Parathyroid adenoma (tissue), 2 donors: Measurements from ENCODE around the gene CNTN1.

Experiments used
- H2AFZ ChIP-seq: fragments of 300-600 bp; sonication (generic); one replicate; pipeline ENCODE4 v1.7.0; 2017; ENCODE audit warnings: antibody characterized with exemption, mild to moderate bottlenecking
- H3K27ac ChIP-seq: fragments of 300-600 bp; sonication (generic); one replicate; pipeline ENCODE4 v1.7.0; 2017
- H3K27me3 ChIP-seq: fragments of 300-600 bp; sonication (generic); one replicate; pipeline ENCODE4 v1.7.0; 2017; ENCODE audit warnings: low read length; ENCODE audit not compliant: control insufficient read depth, insufficient read depth
- H3K36me3 ChIP-seq: fragments of 300-600 bp; sonication (generic); one replicate; pipeline ENCODE4 v1.7.0; 2017; ENCODE audit warnings: low read length; ENCODE audit not compliant: control insufficient read depth, insufficient read depth
- H3K4me1 ChIP-seq: fragments of 300-600 bp; sonication (generic); one replicate; pipeline ENCODE4 v1.7.0; 2017; ENCODE audit warnings: control low read depth
- H3K4me2 ChIP-seq: fragments of 300-600 bp; sonication (generic); one replicate; pipeline ENCODE4 v1.7.0; 2017; ENCODE audit warnings: low read length
- H3K4me3 ChIP-seq: fragments of 300-600 bp; sonication (generic); one replicate; pipeline ENCODE4 v1.7.0; 2017; ENCODE audit warnings: low read depth, low read length
- H3K79me2 ChIP-seq: fragments of 300-600 bp; sonication (generic); one replicate; pipeline ENCODE4 v1.7.0; 2017; ENCODE audit warnings: control low read depth
- H3K9ac ChIP-seq: fragments of 300-600 bp; sonication (generic); one replicate; pipeline ENCODE4 v1.7.0; 2017; ENCODE audit warnings: mild to moderate bottlenecking
- H3K9me3 ChIP-seq: fragments of 300-600 bp; sonication (generic); one replicate; pipeline ENCODE4 v1.7.0; 2017; ENCODE audit warnings: low read length; ENCODE audit not compliant: control insufficient read depth
- TF ChIP-seq, protein P1 (sequence below): fragments of 300-600 bp; sonication (generic); IDR thresholded peaks from one replicate; pipeline ENCODE4 v1.7.0; 2017; ENCODE audit warnings: antibody characterized with exemption, mild to moderate bottlenecking
- donor health status: primary hyperparathyroidism.

Gene CNTN1

DNA sequence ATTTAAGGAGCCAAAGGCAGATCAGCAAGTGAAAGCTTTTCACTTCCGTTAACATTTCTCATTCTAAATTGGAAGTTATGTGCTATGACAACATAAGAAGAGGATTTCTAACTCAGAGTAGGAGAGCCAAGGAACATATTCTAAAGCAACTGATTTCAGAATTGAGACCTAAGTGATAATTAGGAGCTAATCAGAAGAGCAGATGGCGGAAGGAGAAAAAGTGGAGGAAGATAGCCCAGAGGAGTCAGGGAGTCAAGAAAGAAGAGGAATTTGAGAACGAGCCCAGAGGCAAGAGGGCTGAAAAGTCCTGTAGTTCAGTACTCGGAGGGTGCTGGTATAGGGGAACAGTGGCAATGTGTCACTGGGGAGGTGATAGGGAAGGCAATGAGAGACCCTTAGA, 162.4 kb downstream of the CNTN1 start:
- Histone ChIP-seq H3K36me3 (no peaks in the 10 kb centered on the region), H3K4me3 (no peak overlapping the region), H3K4me2 (no peak overlapping the region), H3K9ac (no peak overlapping the region), H3K27me3 (no peaks in the 10 kb centered on the region), H2AFZ (no peak overlapping the region), H3K79me2 (no peaks in the 10 kb centered on the region), H3K27ac (no peak overlapping the region), H3K4me1 (no peaks in the 10 kb centered on the region), H3K9me3 (no peaks in the 10 kb centered on the region)
- TF ChIP-seq, protein P1, sequence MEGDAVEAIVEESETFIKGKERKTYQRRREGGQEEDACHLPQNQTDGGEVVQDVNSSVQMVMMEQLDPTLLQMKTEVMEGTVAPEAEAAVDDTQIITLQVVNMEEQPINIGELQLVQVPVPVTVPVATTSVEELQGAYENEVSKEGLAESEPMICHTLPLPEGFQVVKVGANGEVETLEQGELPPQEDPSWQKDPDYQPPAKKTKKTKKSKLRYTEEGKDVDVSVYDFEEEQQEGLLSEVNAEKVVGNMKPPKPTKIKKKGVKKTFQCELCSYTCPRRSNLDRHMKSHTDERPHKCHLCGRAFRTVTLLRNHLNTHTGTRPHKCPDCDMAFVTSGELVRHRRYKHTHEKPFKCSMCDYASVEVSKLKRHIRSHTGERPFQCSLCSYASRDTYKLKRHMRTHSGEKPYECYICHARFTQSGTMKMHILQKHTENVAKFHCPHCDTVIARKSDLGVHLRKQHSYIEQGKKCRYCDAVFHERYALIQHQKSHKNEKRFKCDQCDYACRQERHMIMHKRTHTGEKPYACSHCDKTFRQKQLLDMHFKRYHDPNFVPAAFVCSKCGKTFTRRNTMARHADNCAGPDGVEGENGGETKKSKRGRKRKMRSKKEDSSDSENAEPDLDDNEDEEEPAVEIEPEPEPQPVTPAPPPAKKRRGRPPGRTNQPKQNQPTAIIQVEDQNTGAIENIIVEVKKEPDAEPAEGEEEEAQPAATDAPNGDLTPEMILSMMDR: no peak

DNA sequence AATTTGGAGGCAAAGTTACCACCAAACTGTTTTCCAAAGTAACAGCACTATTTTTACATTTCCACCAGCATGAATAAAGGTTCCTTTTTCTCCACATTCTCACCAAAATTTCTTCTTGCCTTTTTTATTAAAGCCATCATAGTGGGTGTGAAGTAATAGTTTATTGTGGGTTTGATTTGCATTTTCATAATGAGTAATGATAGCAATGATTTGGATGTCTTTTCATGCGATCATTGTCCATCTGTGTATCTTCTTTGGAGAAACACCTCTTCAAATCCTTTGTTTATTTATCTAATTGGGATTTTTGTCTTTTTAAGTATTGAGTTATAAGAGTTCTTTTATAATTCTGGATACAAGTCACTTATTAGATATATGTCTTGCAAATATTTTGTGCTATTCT, 172.7 kb downstream of the CNTN1 start:
- TF ChIP-seq, protein P1: no peak
- H3K9ac ChIP-seq: no peak overlapping the region
- H3K36me3 ChIP-seq: no peaks in the 10 kb centered on the region
- H3K4me3 ChIP-seq: no peak overlapping the region
- H3K4me1 ChIP-seq: no peaks in the 10 kb centered on the region
- H3K27ac ChIP-seq: no peak overlapping the region
- no peak overlapping the region for H2AFZ ChIP-seq
- H3K27me3 ChIP-seq: no peaks in the 10 kb centered on the region
- H3K79me2 ChIP-seq: no peaks in the 10 kb centered on the region
- no peaks in the 10 kb centered on the region for H3K9me3 ChIP-seq
- H3K4me2 ChIP-seq: no peak overlapping the region

DNA sequence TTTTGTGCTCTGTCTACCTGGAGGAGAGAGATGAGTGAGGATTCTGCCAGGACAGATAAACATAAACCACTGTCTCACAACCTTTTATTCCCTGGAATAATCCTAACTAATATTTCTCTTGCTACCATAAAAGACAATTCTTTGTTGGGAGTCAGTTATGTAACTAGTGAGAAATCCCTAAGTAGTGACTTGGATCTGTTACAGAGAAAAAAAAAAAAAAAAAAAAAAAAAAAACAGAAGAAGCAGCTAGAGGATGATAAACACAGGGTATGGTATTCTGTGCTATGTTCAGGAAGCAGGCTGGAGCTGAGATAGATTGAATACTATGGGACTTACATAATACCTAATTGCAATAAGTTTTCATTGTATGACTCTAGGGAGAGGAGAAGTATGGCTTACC, 178.7 kb downstream of the CNTN1 start:
- H3K4me3 ChIP-seq: no peak overlapping the region
- H3K27me3 ChIP-seq: no peaks in the 10 kb centered on the region
- no peak overlapping the region for H3K9ac ChIP-seq
- H3K9me3 ChIP-seq: no peaks in the 10 kb centered on the region
- H3K79me2 ChIP-seq: no peaks in the 10 kb centered on the region
- no peaks in the 10 kb centered on the region for H3K36me3 ChIP-seq
- TF ChIP-seq, protein P1: no peak
- no peaks in the 10 kb centered on the region for H3K4me1 ChIP-seq
- no peak overlapping the region for H3K27ac ChIP-seq
- no peak overlapping the region for H2AFZ ChIP-seq
- no peak overlapping the region for H3K4me2 ChIP-seq

DNA sequence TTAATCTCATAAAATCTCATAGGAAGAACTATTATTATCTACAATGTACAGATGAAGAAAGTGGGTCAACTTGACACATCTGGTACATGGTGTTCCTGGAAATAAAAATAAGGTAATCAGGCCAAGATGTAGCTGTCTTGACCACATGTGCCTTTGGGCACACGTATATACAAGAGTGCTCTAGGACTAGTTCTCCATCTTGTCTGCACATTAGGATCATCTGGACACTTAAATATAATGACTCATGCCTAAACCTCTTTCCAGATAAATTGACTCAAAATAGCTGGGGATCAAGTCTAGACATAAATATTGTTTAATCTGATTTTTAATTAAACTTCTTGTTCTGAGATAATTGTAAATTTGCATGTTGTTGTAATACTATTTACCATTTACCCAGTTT, 182.6 kb downstream of the CNTN1 start:
- Histone ChIP-seq H3K4me3 (no peak overlapping the region), H3K4me2 (no peak overlapping the region), H3K27me3 (no peaks in the 10 kb centered on the region), H3K27ac (no peak overlapping the region), H2AFZ (no peak overlapping the region), H3K4me1 (no peaks in the 10 kb centered on the region), H3K9ac (no peak overlapping the region), H3K79me2 (no peaks in the 10 kb centered on the region), H3K9me3 (no peaks in the 10 kb centered on the region), H3K36me3 (no peaks in the 10 kb centered on the region)
- TF ChIP-seq, protein P1: no peak

DNA sequence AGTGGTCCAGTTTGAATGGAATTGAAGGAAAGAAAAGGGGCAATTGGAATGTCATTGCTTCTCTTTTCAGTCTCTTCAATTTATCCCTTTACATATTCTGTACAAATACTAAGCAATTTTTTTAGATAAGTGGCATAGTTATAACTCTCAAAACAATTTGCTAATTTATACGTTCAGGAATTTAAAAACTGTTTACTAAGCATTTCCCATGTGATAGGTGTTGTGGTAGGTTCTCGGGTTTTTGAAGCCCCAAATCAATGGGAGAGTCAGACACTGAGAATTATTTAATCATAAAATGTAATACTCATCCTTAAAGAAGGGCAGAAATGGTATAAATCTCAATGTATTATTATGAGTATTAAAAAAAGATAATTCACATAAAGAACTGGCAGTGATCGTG, 197.1 kb downstream of the CNTN1 start:
- Histone ChIP-seq H2AFZ (no peak overlapping the region), H3K4me2 (no peak overlapping the region), H3K79me2 (no peaks in the 10 kb centered on the region), H3K27me3 (no peaks in the 10 kb centered on the region), H3K4me3 (no peak overlapping the region), H3K36me3 (no peaks in the 10 kb centered on the region), H3K9me3 (no peaks in the 10 kb centered on the region), H3K27ac (no peak overlapping the region), H3K4me1 (no peaks in the 10 kb centered on the region), H3K9ac (no peak overlapping the region)
- TF ChIP-seq, protein P1: no peak
